Inflammatory macrophage treated with lipopolysaccharide for 1 hour (primary cell): ENCODE data around the gene TSEN15.
"Not testable (repeated sequence)": the region's sequence is repeated elsewhere in the genome, so short reads cannot be mapped to it uniquely, and the experiment has no call there.

Experiments used
- DNase-seq, 2 donors: peaks; one replicate each; pipeline ENCODE4 v3.0.0-alpha.2; 2020 to 2022

The TSEN15 gene

GRCh38 chr1:184056921-184057555 is 5.5 kb downstream of the TSEN15 start:
- DNase-seq = no peak

DNA sequence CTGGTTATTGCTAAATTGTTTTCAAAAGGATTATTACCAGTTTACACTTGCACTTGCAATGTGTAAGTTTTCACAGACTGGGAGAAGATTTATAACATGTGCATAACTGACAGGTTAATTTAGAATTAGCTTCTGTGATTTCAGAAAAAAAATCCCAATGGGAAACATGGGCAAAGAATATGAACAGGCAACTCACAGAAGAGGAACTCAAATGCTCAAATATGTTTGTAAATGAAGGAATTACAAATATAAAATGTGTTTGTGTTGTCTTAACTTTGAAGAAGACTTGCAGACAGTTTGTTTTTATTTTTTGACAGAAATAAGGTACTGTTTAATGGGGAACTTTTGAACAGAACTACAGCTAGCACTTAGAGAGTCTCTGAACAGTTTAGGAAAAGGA is 8.4 kb downstream of the TSEN15 start:
- DNase-seq = no peak

GRCh38 chr1:184060316-184060715 is 8.8 kb downstream of the TSEN15 start:
- DNase-seq = no peak

DNA sequence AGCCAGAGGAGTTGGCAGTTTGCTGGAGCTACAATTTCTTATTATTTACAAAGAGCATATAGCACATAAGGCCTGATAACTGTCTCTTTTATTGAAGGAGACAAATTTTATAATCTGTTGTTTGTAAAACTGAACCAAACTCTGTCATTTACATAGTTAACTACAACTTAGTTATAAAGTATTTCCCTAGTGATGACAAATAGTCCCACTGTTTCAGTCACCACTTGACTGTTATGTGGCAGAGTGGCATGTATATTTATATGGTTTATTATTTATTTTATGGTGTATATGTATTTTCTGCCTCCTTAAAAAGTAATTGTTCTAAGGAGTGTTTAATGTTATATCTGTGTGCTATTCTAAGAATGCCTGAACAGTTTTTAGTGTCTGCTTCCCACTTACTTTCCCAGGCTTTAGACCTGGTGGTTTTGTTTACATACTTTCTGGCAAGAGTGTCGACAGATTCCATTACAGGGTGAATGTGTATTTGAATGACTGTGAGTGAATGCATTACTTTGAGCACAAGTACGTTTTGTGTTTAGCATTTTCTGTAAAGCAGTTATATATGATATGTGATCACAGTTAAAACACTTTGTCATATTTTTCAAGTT is 10.0 kb downstream of the TSEN15 start:
- DNase-seq = no peak

DNA sequence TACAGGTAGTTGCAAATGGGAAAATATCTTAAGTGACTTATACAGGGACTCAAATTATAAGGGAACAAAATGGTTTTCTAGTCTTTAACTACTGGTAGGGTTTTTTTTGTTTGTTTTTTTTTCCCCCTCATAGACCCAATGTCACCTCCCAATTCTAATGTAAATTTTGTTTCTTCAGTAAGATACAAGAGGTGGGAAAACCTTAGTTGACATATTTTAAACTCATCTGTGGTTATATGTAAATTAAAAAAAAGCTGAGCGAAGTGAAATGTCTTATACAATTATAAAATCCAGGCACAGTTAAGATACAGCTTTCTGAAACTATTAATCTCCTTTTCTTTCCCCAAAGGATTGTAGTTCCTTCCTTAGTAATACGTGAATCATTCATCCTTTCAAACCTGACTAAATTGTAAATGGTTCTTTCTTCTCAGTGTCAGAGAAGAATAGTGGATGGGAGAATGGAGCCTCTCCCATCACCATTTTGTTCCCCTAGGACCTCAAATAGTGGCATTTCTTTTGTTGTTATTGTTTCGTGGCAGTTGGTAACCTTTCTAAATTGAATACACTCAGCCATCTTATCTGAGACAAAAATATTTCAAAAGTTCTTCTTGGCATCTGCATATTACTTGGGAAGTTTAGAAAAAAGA is 11.2 kb downstream of the TSEN15 start:
- DNase-seq = no peak

DNA sequence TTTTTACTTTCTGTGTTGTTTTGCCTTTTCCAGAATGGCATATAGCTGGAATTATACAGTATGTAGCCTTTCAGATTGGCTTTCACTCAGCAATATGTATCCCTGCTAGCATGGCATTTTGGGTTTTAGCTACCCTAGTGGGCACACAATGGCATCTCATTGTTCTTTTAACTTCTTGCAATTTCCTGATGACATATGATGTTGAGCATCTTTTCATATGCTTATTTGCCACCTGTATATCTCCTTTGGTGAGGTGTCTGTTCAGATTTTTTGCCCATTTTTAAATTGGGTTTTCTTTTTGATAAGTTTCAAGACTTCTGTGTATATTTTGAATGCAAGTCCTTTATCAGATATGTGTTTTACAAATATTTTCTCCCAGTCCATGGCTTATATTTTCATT is 14.0 kb downstream of the TSEN15 start:
- DNase-seq = no peak

- no peak for DNase-seq
These were observed 16.8 kb downstream of the TSEN15 start for GRCh38 chr1:184068354-184068753.

DNA sequence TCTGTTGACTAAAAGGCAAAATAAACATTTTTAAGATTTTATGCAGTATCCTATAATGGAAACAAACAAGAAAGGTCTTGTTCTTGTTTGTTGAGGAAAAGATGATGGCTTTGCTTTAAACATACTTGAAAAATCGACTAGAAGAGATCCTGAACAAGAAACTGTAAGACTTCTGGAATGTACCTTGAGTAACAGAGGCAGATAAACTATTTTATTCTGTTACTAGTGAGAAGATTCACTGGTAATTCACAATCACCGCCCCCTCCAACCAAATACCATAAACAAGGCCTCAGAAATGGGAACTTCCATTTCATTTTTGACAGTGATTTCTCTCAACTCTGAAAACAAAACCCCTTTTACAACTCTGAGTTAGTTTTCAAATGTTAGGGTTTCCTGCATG is 18.1 kb downstream of the TSEN15 start:
- no peak for DNase-seq

- DNase-seq = no peak
These were observed 20.8 kb downstream of the TSEN15 start for GRCh38 chr1:184072376-184072775.

- DNase-seq = no peak
These were observed 22.9 kb downstream of the TSEN15 start for GRCh38 chr1:184074383-184074782.

DNA sequence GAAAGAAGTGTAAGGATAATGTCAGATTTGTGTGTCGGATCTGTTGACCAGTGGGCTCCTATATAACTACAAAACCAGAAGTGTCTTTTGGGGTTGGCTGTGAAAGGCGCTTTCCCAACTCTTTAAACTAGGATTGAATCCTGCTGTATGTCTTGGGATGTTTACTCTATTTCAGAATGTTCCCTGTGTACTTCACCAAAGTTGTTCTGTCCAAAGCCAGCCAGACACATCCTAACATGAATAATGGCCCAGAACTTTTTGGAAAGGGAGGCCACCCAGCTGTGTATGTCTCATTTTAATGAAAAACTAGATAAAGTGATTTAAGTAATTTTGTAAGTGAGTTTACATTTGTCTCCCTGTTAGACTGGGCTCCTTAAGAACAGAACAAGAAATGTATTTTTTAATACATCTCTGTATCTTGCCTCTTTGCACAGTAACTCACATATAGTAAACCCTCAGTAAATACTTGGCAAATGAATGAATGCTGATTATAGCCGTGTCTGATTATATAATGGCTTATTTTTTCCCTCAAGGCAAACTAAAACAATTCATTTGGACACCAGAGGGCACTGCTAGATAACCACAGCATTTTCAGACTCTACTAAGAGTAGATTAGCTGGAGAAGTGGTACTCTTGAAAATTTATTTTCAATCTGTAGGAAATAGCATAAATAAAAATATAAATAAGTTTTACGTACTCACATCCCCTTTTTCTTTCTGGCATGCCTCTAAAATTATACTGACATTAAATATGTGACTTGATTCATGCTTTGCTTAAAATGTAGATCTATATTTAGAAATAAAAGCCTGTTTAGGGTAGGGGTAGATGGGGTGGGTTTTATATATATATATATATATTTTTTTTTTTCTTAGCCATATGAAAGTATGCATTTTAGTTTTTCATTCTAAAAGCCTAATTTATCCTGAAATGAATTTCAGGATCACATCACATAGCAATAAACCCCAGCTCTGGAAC is 23.8 kb downstream of the TSEN15 start:
- DNase-seq = peak; percentile 61 to 87

DNA sequence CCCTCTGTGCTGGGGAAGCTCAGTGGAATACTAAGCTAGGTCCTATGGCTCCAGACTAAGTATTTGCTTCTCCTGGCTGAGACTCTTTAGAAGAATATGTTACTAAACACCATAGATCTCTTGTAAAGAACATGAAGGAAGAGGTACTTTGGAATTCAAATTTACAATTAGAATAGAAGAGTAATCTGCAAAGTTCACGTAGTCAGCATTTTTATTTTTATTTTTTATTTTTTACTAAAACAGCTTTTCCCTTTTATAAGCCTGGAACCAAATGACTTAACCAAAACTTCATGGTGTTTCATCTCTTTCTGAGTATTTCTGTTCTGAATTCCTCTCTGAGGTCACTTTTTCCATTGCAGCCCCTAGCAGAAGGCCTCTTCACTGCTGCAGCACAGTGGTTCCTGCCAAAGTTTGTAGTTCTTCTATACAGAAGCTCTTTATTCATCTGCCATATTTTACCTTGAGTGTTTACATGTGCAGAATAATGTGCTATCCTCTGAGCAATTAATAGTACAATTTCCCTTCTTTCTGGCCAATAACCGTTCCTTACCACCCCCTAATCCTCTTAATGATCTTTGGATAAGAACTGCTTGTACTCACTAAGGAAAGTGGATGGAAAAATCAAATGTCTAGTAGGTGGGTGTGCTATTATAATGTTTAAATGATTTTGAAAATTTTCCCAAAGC is 27.2 kb downstream of the TSEN15 start:
- DNase-seq = no peak

- DNase-seq = no peak
These were observed 28.8 kb downstream of the TSEN15 start for GRCh38 chr1:184080309-184080708.

- DNase-seq = no peak
These were observed 31.2 kb downstream of the TSEN15 start for GRCh38 chr1:184082541-184083415.

GRCh38 chr1:184085667-184086066 is 34.1 kb downstream of the TSEN15 start:
- DNase-seq = no peak

DNA sequence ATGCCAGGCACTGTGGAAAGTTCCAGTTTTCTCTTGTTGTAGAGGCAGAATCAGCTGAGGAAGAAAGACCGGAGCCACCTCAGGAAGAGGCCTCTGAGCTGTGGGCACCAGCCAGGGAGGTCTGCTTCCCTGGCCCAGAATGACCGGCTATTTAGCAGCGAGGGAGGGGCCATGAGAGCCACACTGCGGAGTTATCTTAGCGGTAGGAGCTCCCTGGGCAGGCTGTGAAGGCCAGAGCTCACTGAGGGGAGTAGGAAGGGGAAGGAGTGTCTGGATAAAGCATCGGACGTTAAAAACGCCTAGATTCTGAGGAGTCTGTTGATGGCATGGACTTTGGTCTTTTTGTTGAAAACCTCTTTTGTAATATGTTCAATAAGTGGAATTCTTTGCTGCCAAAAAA is 36.5 kb downstream of the TSEN15 start:
- DNase-seq = no peak

GRCh38 chr1:184093071-184093470 is 41.5 kb downstream of the TSEN15 start:
- DNase-seq = no peak

DNA sequence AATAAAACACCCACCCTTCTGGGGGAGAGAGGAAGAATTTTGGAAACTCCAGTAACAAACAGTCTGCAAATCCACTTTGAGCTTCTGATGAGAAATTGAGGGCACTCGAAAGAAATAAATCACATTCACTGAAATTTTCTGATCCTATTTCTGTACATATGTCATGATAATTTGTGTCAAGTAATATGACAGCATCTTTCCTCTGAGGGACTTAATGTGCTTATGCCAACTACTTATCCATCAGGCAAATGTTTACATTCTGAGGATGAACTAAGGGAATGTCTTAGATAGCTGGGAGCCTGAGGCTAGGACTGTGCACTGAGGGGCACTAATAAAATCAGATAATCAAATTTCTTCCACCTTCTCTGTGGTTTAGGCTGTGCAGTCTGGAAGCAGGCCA is 44.5 kb downstream of the TSEN15 start:
- no peak for DNase-seq

DNA sequence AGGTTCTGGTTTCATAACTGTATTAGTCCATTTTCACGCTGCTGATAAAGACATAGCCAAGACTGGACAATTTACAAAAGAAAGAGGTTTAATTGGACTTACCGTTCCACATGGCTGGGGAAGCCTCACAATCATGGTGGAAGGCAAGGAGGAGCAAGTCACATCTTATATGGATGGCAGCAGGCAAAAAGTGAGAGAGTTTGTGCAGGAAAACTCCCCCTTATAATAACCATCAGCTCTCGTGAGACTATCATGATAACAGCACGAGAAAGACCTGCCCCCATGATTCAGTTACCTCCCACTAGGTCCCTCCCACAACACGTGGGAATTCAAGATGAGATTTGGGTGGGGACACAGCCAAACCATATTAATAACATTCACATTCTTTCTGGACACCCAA is 45.0 kb downstream of the TSEN15 start:
- not testable (repeated sequence) for DNase-seq

- no peak for DNase-seq
These were observed 49.6 kb downstream of the TSEN15 start for GRCh38 chr1:184101141-184101540.

DNA sequence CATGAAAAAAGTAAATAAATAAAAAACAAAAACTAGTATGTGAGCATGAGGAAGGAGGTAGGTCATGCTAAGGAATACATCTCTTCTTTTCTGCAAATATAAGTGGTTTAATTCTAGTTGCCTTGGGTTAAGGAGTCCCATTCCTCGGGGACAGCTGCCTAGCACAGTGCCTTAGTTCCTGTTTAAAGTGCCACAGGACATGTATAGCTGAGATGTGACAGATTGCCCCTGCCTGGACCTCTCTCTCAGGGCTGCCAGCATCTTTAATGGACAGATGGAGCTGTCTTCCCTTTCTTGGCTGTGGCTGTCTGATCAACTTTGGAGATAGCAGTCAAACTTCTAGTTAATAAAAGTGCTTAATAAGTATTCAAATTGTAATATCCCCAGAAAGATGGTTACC is 50.0 kb downstream of the TSEN15 start:
- DNase-seq = no peak
